ENCODE results near the gene LAMTOR5.

- TF ChIP-seq CTCF (IDR thresholded peaks at IDR 0.05) (no peak), POLR2A (IDR thresholded peaks at IDR 0.05) (no peak)
These were observed 1.8 kb upstream of the LAMTOR5 start for GRCh38 chr1:110409316-110409715.

Data from Peyer's patch (tissue), 4 donors.